HTERT RPE-1 (cell line): ENCODE measurements around the gene IGSF6.
"Not testable (repeated sequence)": the region's sequence is repeated elsewhere in the genome, so short reads cannot be mapped to it uniquely, and the experiment has no call there.

Experiments used
- in situ Hi-C: fragments of 300-500 bp; cut with MboI; formaldehyde crosslinking; loops from 4 replicates; pipeline ENCODE4 v1.14.3; 2020; ENCODE audit warnings: low sequenced_read_pairs

The IGSF6 gene

GRCh38 chr16:21629616-21630539 is 22.5 kb downstream of the IGSF6 start:
- in situ Hi-C loops, result not testable (repeated sequence)

- in situ Hi-C loops, result no loop called here
Observed at GRCh38 chr16:21628772-21629171, 23.6 kb downstream of the IGSF6 start.

GRCh38 chr16:21628121-21628726 is 24.2 kb downstream of the IGSF6 start:
- in situ Hi-C loops, result no loop called here

GRCh38 chr16:21626659-21627277 is 25.6 kb downstream of the IGSF6 start:
- in situ Hi-C loops, result no loop called here

GRCh38 chr16:21625026-21625425 is 27.4 kb downstream of the IGSF6 start:
- in situ Hi-C loops, result no loop called here

GRCh38 chr16:21622545-21622944 is 29.9 kb downstream of the IGSF6 start:
- in situ Hi-C loops, result no loop called here

- in situ Hi-C loops, result no loop called here
Observed at GRCh38 chr16:21620592-21620991, 31.8 kb downstream of the IGSF6 start.

- in situ Hi-C loops, result no loop called here
Observed at GRCh38 chr16:21619765-21620425, 32.5 kb downstream of the IGSF6 start.

- in situ Hi-C loops, result no loop called here
Observed at GRCh38 chr16:21618281-21618680, 34.1 kb downstream of the IGSF6 start.

GRCh38 chr16:21617607-21618006 is 34.8 kb downstream of the IGSF6 start:
- in situ Hi-C loops, result no loop called here

- in situ Hi-C loops, result no loop called here
Observed at GRCh38 chr16:21614896-21615295, 37.5 kb downstream of the IGSF6 start.

GRCh38 chr16:21613781-21614180 is 38.6 kb downstream of the IGSF6 start:
- in situ Hi-C loops, result no loop called here

GRCh38 chr16:21613361-21613760 is 39.0 kb downstream of the IGSF6 start:
- in situ Hi-C loops, result no loop called here

GRCh38 chr16:21611556-21612384 is 40.6 kb downstream of the IGSF6 start:
- in situ Hi-C loops, result no loop called here

GRCh38 chr16:21611198-21611555 is 41.2 kb downstream of the IGSF6 start:
- in situ Hi-C loops, result no loop called here

GRCh38 chr16:21610766-21611165 is 41.6 kb downstream of the IGSF6 start:
- in situ Hi-C loops, result no loop called here

- in situ Hi-C loops, result no loop called here
Observed at GRCh38 chr16:21610006-21610544, 42.3 kb downstream of the IGSF6 start.

GRCh38 chr16:21608639-21609328 is 43.6 kb downstream of the IGSF6 start:
- in situ Hi-C loops, result no loop called here

GRCh38 chr16:21605848-21606247 is 46.6 kb downstream of the IGSF6 start:
- in situ Hi-C loops, result not testable (repeated sequence)

GRCh38 chr16:21603928-21604327 is 48.5 kb downstream of the IGSF6 start:
- in situ Hi-C loops, result no loop called here
